ACC112 (cell line): ENCODE data around the gene SELE.
"Not testable (repeated sequence)": the region's sequence is repeated elsewhere in the genome, so short reads cannot be mapped to it uniquely, and the experiment has no call there.

Source experiments
- H2AFZ ChIP-seq: fragments of 200-600 bp; sonication (generic); one replicate; pipeline ENCODE4 v1.6.0; 2017; ENCODE audit warnings: antibody characterized with exemption, low read length; ENCODE audit not compliant: unreplicated experiment
- H3K27ac ChIP-seq: fragments of 200-600 bp; sonication (generic); 2 replicates; pipeline ENCODE4 v1.5.1; 2014; ENCODE audit warnings: low read depth, mild to moderate bottlenecking, antibody characterized with exemption, low read length, moderate library complexity
- H3K27me3 ChIP-seq: fragments of 200-600 bp; sonication (generic); 2 replicates; pipeline ENCODE4 v1.6.1; 2014; ENCODE audit warnings: mild to moderate bottlenecking, antibody characterized with exemption, low read length, moderate library complexity, mixed read lengths; ENCODE audit not compliant: insufficient read depth
- H3K36me3 ChIP-seq: fragments of 200-600 bp; sonication (generic); 2 replicates; pipeline ENCODE4 v1.6.1; 2016; ENCODE audit warnings: mild to moderate bottlenecking, antibody characterized with exemption, low read length, moderate library complexity, mixed read lengths; ENCODE audit not compliant: insufficient read depth
- H3K4me1 ChIP-seq: fragments of 200-600 bp; sonication (generic); one replicate; pipeline ENCODE4 v1.6.1; 2016; ENCODE audit warnings: low read length, mixed read lengths; ENCODE audit not compliant: insufficient read depth, unreplicated experiment, control insufficient read depth
- H3K4me3 ChIP-seq: fragments of 200-600 bp; sonication (generic); 2 replicates; pipeline ENCODE4 v1.5.1; 2014; ENCODE audit warnings: mild to moderate bottlenecking, low read depth, low read length
- H3K79me2 ChIP-seq: fragments of 200-600 bp; sonication (generic); one replicate; pipeline ENCODE4 v1.6.0; 2016; ENCODE audit warnings: low read length; ENCODE audit not compliant: control insufficient read depth, unreplicated experiment, insufficient read depth

The SELE gene

GRCh38 chr1:169701261-169702005 is 32.4 kb downstream of the SELE start:
- Histone ChIP-seq H3K4me1 (no peaks in the 10 kb centered on the region), H3K79me2 (no peaks in the 10 kb centered on the region), H3K36me3 (no peaks in the 10 kb centered on the region), H3K4me3 (no peak overlapping the region), H3K27ac (no peak overlapping the region), H2AFZ (no peak overlapping the region), H3K27me3 (peaks cover 44% of the 10 kb centered on the region)

- Histone ChIP-seq H3K27me3 (peaks cover 35% of the 10 kb centered on the region; the same call in 1 of the 2 replicates), H3K4me1 (no peaks in the 10 kb centered on the region), H3K27ac (no peak overlapping the region), H3K36me3 (no peaks in the 10 kb centered on the region), H3K79me2 (no peaks in the 10 kb centered on the region), H2AFZ (no peak overlapping the region), H3K4me3 (no peak overlapping the region)
Observed at GRCh38 chr1:169699707-169700106, 34.2 kb downstream of the SELE start.

GRCh38 chr1:169698976-169699375 is 34.9 kb downstream of the SELE start:
- H3K27ac ChIP-seq, result no peak overlapping the region
- no peaks in the 10 kb centered on the region for H3K36me3 ChIP-seq
- no peaks in the 10 kb centered on the region for H3K79me2 ChIP-seq
- H3K4me1 ChIP-seq, result no peaks in the 10 kb centered on the region
- H2AFZ ChIP-seq, result no peak overlapping the region
- peaks cover 27% of the 10 kb centered on the region; the same call in 1 of the 2 replicates for H3K27me3 ChIP-seq
- no peak overlapping the region for H3K4me3 ChIP-seq

GRCh38 chr1:169697755-169698154 is 36.1 kb downstream of the SELE start:
- H3K36me3 ChIP-seq, result no peaks in the 10 kb centered on the region
- H3K4me3 ChIP-seq, result no peak overlapping the region

GRCh38 chr1:169696273-169697100 is 37.4 kb downstream of the SELE start:
- H3K36me3 ChIP-seq, result no peaks in the 10 kb centered on the region
- no peaks in the 10 kb centered on the region for H3K4me1 ChIP-seq
- no peak overlapping the region for H3K27ac ChIP-seq
- no peaks in the 10 kb centered on the region for H3K79me2 ChIP-seq
- H2AFZ ChIP-seq, result no peak overlapping the region
- no peak overlapping the region for H3K4me3 ChIP-seq
- H3K27me3 ChIP-seq, result peaks cover 17% of the 10 kb centered on the region; the same call in 1 of the 2 replicates

More at GRCh38 chr1:169697755-169698154, 36.1 kb downstream of the SELE start:
- no peaks in the 10 kb centered on the region for H3K4me1 ChIP-seq
- no peak overlapping the region for H3K27ac ChIP-seq
- H3K27me3 ChIP-seq, result peaks cover 21% of the 10 kb centered on the region; the same call in 1 of the 2 replicates
- no peaks in the 10 kb centered on the region for H3K79me2 ChIP-seq
- no peak overlapping the region for H2AFZ ChIP-seq

- H3K79me2 ChIP-seq, result no peaks in the 10 kb centered on the region
- H3K27ac ChIP-seq, result no peak overlapping the region
- no peak overlapping the region for H2AFZ ChIP-seq
- H3K4me1 ChIP-seq, result no peaks in the 10 kb centered on the region
- peaks cover 17% of the 10 kb centered on the region; the same call in 1 of the 2 replicates for H3K27me3 ChIP-seq
- H3K4me3 ChIP-seq, result no peak overlapping the region
- H3K36me3 ChIP-seq, result no peaks in the 10 kb centered on the region
Observed at GRCh38 chr1:169694304-169695075, 39.4 kb downstream of the SELE start.

GRCh38 chr1:169692756-169693460 is 41.0 kb downstream of the SELE start:
- Histone ChIP-seq H2AFZ (no peak overlapping the region), H3K27me3 (peaks cover 16% of the 10 kb centered on the region; the same call in 1 of the 2 replicates), H3K4me1 (no peaks in the 10 kb centered on the region), H3K79me2 (no peaks in the 10 kb centered on the region), H3K4me3 (no peak overlapping the region), H3K36me3 (no peaks in the 10 kb centered on the region), H3K27ac (no peak overlapping the region)

- H3K4me1 ChIP-seq, result no peaks in the 10 kb centered on the region
Observed at GRCh38 chr1:169690489-169690888, 43.4 kb downstream of the SELE start.

GRCh38 chr1:169689395-169689794 is 44.5 kb downstream of the SELE start:
- H3K4me1 ChIP-seq, result no peaks in the 10 kb centered on the region
- no peaks in the 10 kb centered on the region for H3K79me2 ChIP-seq
- H3K4me3 ChIP-seq, result no peak overlapping the region
- no peaks in the 10 kb centered on the region for H3K36me3 ChIP-seq
- H2AFZ ChIP-seq, result no peak overlapping the region
- no peak overlapping the region for H3K27ac ChIP-seq
- no peaks in the 10 kb centered on the region for H3K27me3 ChIP-seq

More at GRCh38 chr1:169690489-169690888, 43.4 kb downstream of the SELE start:
- Histone ChIP-seq H3K79me2 (no peaks in the 10 kb centered on the region), H3K36me3 (no peaks in the 10 kb centered on the region), H3K27me3 (peaks cover 3% of the 10 kb centered on the region; the same call in 1 of the 2 replicates), H3K27ac (no peak overlapping the region), H3K4me3 (no peak overlapping the region), H2AFZ (no peak overlapping the region)

- H3K4me3 ChIP-seq, H2AFZ ChIP-seq, H3K36me3 ChIP-seq, H3K27me3 ChIP-seq, H3K27ac ChIP-seq, H3K4me1 ChIP-seq, H3K79me2 ChIP-seq: not testable (repeated sequence)
Observed at GRCh38 chr1:169688377-169688776, 45.5 kb downstream of the SELE start.
